SH-SY5Y (cell line): ENCODE data around the gene CRTAC1.

Experiments
- GATA2 ChIP-seq: IDR thresholded peaks from 2 replicates; pipeline ENCODE4 v1.6.1; 2011; ENCODE audit warnings: mild to moderate bottlenecking, low read depth, low read length
- GATA3 ChIP-seq: IDR thresholded peaks from 2 replicates; pipeline ENCODE4 v1.6.1; 2011; ENCODE audit warnings: low read depth, mild to moderate bottlenecking, low read length, moderate library complexity

Gene CRTAC1

GRCh38 chr10:97914171-97914836 lies 116.1 kb downstream of the CRTAC1 start:
- no peak for TF ChIP-seq GATA2
- no peak for TF ChIP-seq GATA3

- TF ChIP-seq GATA2 (no peak), GATA3 (no peak)
These were observed 116.8 kb downstream of the CRTAC1 start for GRCh38 chr10:97913614-97914013.

GRCh38 chr10:97913193-97913592 lies 117.2 kb downstream of the CRTAC1 start:
- no peak for TF ChIP-seq GATA3
- no peak for TF ChIP-seq GATA2

- TF ChIP-seq GATA3 (no peak), GATA2 (no peak)
These were observed 119.2 kb downstream of the CRTAC1 start for GRCh38 chr10:97911217-97911616.

GRCh38 chr10:97910661-97911060 lies 119.8 kb downstream of the CRTAC1 start:
- TF ChIP-seq GATA2 (no peak), GATA3 (no peak)

- TF ChIP-seq GATA3, result no peak
- TF ChIP-seq GATA2, result no peak
These were observed 122.6 kb downstream of the CRTAC1 start for GRCh38 chr10:97907830-97908229.

- no peak for TF ChIP-seq GATA3
- no peak for TF ChIP-seq GATA2
These were observed 123.2 kb downstream of the CRTAC1 start for GRCh38 chr10:97907211-97907610.

GRCh38 chr10:97905276-97905675 lies 125.1 kb downstream of the CRTAC1 start:
- TF ChIP-seq GATA2 (no peak), GATA3 (no peak)

- TF ChIP-seq GATA3 (no peak), GATA2 (no peak)
These were observed 125.8 kb downstream of the CRTAC1 start for GRCh38 chr10:97904576-97904975.

- TF ChIP-seq GATA2 (no peak), GATA3 (no peak)
These were observed 126.4 kb downstream of the CRTAC1 start for GRCh38 chr10:97904018-97904381.

GRCh38 chr10:97903128-97904017 lies 127.0 kb downstream of the CRTAC1 start:
- TF ChIP-seq GATA3 (no peak), GATA2 (no peak)

GRCh38 chr10:97901381-97901780 lies 129.0 kb downstream of the CRTAC1 start:
- no peak for TF ChIP-seq GATA2
- no peak for TF ChIP-seq GATA3

- TF ChIP-seq GATA2 (no peak), GATA3 (no peak)
These were observed 132.0 kb downstream of the CRTAC1 start for GRCh38 chr10:97898429-97898828.

- TF ChIP-seq GATA3 (no peak), GATA2 (no peak)
These were observed 133.6 kb downstream of the CRTAC1 start for GRCh38 chr10:97896756-97897358.

- TF ChIP-seq GATA3 (no peak), GATA2 (no peak)
These were observed 134.5 kb downstream of the CRTAC1 start for GRCh38 chr10:97895915-97896314.

GRCh38 chr10:97895084-97895483 lies 135.3 kb downstream of the CRTAC1 start:
- TF ChIP-seq GATA2 (no peak), GATA3 (no peak)
